K562 (cell line): ENCODE measurements around the gene HAUS6. TPM values are rescaled to one million over a fixed set of nuclear protein-coding genes. Genes with fewer than 3 reads are reported as not detected.
A peak's percentile ranks its signal among the peaks of the same experiment; 100 is the strongest.

Experiments
- EHMT2 ChIP-seq: fragments of 450-650 bp; IDR thresholded peaks from 2 replicates; pipeline ENCODE4 v1.6.1; 2018; ENCODE audit warnings: antibody characterized with exemption
- HSF4 ChIP-seq: fragments of 250-450 bp; sonication (Bioruptor Pico); IDR thresholded peaks from 2 replicates; pipeline ENCODE4 v2.1.2; 2022; ENCODE audit warnings: mild to moderate bottlenecking, moderate library complexity, borderline replicate concordance
- KAT7 ChIP-seq: sonication (generic); formaldehyde crosslinking; IDR thresholded peaks from 2 replicates; pipeline ENCODE4 v1.8.0; 2022; ENCODE audit warnings: missing genetic modification reagents, mild to moderate bottlenecking, borderline replicate concordance
- NRF1 ChIP-seq, 2 experiments: fragments of 450-650 bp; IDR thresholded peaks in 1 of 2; conservative IDR thresholded peaks in 1 of 2; 2 replicates each; pipeline ENCODE4 v1.6.1; 2014; ENCODE audit warnings: mild to moderate bottlenecking in 2 of 2
- OTX1 ChIP-seq: fragments of 450-650 bp; formaldehyde crosslinking; IDR thresholded peaks from 2 replicates; pipeline ENCODE4 v1.4.0; 2022; ENCODE audit warnings: mild to moderate bottlenecking
- SNRNP70 ChIP-seq: fragments of 200-400 bp; formaldehyde crosslinking; optimal IDR thresholded peaks from 2 replicates; pipeline ENCODE3; 2017; ENCODE audit warnings: low read depth, low read length
- ZNF143 ChIP-seq: sonication (generic); formaldehyde crosslinking; IDR thresholded peaks from 2 replicates; pipeline ENCODE4 v1.9.0; 2022; ENCODE audit warnings: mild to moderate bottlenecking, missing genetic modification reagents
- ZNF445 ChIP-seq: fragments of 250-450 bp; sonication (Bioruptor Pico); IDR thresholded peaks from 2 replicates; pipeline ENCODE4 v1.4.0; 2020; ENCODE audit warnings: low read depth, mild to moderate bottlenecking, moderate library complexity
- ZNF717 ChIP-seq: fragments of 250-450 bp; sonication (Bioruptor Pico); IDR thresholded peaks from 2 replicates; pipeline ENCODE4 v1.5.0; 2021
- polyA plus RNA-seq, 8 experiments: library from polyadenylated mRNA; depleted of rRNA in 4 of 8; stranded (reverse) in 5 of 8; unstranded in 3 of 8; fragments of >200 nt; fragmentation: Nextera tagmentation in 2 of 8; fragmentation: Illumina TruSeq in 1 of 8; extraction: Ambion mirVana in 2 of 8; extraction: Trizol in 1 of 8; gene quantifications; 2 replicates each; pipeline versions ENCODE4 v1.2.1 to v1.2.3, GENCODE V29; 2011 to 2014; ENCODE audit warnings: inconsistent platforms in 1 of 8, missing spikeins in 1 of 8
- total RNA-seq, 7 experiments: library from RNA; depleted of rRNA in 6 of 7; stranded (reverse); fragments of >200 nt in 6 of 7; fragmentation: Illumina TruSeq in 2 of 7; extraction: Trizol in 2 of 7; gene quantifications; 2 replicates each; pipeline versions ENCODE4 v1.2.1 to v1.2.3, GENCODE V29; 2011 to 2021; ENCODE audit warnings: low replicate concordance in 1 of 7
- TF ChIP-seq, protein P1 (sequence below): fragments of 450-650 bp; IDR thresholded peaks from 2 replicates; pipeline ENCODE4 v1.6.1; 2016; ENCODE audit warnings: borderline replicate concordance
- TF ChIP-seq, protein P2 (sequence below): fragments of 450-650 bp; IDR thresholded peaks from 2 replicates; pipeline ENCODE4 v1.7.1; 2018; ENCODE audit warnings: mild to moderate bottlenecking, low read depth; ENCODE audit not compliant: partially characterized antibody
- TF ChIP-seq, protein P3 (sequence below): fragments of 450-650 bp; IDR thresholded peaks from 2 replicates; pipeline ENCODE4 v1.6.1; 2016; ENCODE audit warnings: mild to moderate bottlenecking
- TF ChIP-seq, protein P4 (sequence below): sonication (generic); formaldehyde crosslinking; IDR thresholded peaks from 2 replicates; pipeline ENCODE4 v1.4.0; 2020; ENCODE audit warnings: mild to moderate bottlenecking, missing genetic modification reagents
- TF ChIP-seq, protein P5 (sequence below): sonication (generic); formaldehyde crosslinking; IDR thresholded peaks from 2 replicates; pipeline ENCODE4 v1.8.0; 2022; ENCODE audit warnings: mild to moderate bottlenecking, missing genetic modification reagents, borderline replicate concordance

HAUS6 gene
- total and polyA plus RNA-seq, 9 of the 15 experiments (the other 6 are each of a cell fraction or from before 2014, with no cell fraction given): 10.2 to 31.7 (median 23.1) TPM

DNA sequence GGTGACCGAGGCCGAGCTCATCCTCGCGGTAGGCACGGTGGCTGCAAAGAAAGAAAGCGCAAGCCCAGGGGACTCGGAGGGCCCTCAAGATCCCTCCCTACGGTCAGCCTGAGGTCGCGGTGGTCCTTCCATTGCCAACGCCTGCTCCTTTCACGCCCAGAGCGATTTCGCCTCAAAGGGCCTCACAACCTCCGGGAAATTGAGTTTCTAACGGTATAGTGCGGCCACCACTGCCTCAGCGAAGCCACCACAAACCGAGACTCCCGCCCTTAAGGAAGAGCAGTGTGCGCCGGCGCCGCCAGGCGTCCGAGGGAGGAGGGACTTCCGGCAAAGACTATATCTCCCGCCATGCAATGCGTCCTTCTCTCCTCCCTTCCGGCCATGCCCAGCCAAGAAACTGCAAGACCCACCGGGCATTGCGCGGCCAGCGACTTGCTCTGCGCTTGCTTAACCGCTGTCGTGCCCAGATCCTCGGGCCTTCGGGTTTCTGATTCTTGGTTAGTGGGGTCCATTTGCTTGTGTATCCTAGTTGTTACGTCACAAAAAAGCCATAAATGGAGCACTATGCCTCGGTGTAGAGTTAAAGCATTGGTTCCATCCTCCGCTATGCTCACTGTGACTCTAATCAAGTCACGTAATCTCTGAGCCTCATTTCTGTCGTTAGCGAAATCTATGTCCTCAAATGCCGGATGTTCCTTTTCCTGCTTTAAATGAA is at the start of gene HAUS6 (continued):
- TF ChIP-seq ZNF445 (CRISPR knock-in tag) (no peak), ZNF143 (CRISPR knock-in tag) (peak; percentile 90), NRF1 (conservative IDR thresholded peaks at IDR 0.05 in 1 of 2, IDR thresholded peaks at IDR 0.05 in 1 of 2) (peak; percentile 90 to 92), EHMT2 (no peak), SNRNP70 (no peak), ZNF717 (CRISPR knock-in tag) (no peak), HSF4 (no peak), OTX1 (CRISPR knock-in tag) (no peak), KAT7 (0 out of 2 replicates have a peak, but pooled peaks have one; percentile 39)
- TF ChIP-seq, protein P1, sequence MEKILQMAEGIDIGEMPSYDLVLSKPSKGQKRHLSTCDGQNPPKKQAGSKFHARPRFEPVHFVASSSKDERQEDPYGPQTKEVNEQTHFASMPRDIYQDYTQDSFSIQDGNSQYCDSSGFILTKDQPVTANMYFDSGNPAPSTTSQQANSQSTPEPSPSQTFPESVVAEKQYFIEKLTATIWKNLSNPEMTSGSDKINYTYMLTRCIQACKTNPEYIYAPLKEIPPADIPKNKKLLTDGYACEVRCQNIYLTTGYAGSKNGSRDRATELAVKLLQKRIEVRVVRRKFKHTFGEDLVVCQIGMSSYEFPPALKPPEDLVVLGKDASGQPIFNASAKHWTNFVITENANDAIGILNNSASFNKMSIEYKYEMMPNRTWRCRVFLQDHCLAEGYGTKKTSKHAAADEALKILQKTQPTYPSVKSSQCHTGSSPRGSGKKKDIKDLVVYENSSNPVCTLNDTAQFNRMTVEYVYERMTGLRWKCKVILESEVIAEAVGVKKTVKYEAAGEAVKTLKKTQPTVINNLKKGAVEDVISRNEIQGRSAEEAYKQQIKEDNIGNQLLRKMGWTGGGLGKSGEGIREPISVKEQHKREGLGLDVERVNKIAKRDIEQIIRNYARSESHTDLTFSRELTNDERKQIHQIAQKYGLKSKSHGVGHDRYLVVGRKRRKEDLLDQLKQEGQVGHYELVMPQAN: 0 out of 2 replicates have a peak, but pooled peaks have one; percentile 24
- TF ChIP-seq, protein P2, sequence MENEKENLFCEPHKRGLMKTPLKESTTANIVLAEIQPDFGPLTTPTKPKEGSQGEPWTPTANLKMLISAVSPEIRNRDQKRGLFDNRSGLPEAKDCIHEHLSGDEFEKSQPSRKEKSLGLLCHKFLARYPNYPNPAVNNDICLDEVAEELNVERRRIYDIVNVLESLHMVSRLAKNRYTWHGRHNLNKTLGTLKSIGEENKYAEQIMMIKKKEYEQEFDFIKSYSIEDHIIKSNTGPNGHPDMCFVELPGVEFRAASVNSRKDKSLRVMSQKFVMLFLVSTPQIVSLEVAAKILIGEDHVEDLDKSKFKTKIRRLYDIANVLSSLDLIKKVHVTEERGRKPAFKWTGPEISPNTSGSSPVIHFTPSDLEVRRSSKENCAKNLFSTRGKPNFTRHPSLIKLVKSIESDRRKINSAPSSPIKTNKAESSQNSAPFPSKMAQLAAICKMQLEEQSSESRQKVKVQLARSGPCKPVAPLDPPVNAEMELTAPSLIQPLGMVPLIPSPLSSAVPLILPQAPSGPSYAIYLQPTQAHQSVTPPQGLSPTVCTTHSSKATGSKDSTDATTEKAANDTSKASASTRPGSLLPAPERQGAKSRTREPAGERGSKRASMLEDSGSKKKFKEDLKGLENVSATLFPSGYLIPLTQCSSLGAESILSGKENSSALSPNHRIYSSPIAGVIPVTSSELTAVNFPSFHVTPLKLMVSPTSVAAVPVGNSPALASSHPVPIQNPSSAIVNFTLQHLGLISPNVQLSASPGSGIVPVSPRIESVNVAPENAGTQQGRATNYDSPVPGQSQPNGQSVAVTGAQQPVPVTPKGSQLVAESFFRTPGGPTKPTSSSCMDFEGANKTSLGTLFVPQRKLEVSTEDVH: peak; percentile 27
- TF ChIP-seq, protein P3, sequence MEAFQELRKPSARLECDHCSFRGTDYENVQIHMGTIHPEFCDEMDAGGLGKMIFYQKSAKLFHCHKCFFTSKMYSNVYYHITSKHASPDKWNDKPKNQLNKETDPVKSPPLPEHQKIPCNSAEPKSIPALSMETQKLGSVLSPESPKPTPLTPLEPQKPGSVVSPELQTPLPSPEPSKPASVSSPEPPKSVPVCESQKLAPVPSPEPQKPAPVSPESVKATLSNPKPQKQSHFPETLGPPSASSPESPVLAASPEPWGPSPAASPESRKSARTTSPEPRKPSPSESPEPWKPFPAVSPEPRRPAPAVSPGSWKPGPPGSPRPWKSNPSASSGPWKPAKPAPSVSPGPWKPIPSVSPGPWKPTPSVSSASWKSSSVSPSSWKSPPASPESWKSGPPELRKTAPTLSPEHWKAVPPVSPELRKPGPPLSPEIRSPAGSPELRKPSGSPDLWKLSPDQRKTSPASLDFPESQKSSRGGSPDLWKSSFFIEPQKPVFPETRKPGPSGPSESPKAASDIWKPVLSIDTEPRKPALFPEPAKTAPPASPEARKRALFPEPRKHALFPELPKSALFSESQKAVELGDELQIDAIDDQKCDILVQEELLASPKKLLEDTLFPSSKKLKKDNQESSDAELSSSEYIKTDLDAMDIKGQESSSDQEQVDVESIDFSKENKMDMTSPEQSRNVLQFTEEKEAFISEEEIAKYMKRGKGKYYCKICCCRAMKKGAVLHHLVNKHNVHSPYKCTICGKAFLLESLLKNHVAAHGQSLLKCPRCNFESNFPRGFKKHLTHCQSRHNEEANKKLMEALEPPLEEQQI: no peak
- TF ChIP-seq, protein P4, sequence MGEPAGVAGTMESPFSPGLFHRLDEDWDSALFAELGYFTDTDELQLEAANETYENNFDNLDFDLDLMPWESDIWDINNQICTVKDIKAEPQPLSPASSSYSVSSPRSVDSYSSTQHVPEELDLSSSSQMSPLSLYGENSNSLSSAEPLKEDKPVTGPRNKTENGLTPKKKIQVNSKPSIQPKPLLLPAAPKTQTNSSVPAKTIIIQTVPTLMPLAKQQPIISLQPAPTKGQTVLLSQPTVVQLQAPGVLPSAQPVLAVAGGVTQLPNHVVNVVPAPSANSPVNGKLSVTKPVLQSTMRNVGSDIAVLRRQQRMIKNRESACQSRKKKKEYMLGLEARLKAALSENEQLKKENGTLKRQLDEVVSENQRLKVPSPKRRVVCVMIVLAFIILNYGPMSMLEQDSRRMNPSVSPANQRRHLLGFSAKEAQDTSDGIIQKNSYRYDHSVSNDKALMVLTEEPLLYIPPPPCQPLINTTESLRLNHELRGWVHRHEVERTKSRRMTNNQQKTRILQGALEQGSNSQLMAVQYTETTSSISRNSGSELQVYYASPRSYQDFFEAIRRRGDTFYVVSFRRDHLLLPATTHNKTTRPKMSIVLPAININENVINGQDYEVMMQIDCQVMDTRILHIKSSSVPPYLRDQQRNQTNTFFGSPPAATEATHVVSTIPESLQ: 0 out of 2 replicates have a peak, but pooled peaks have one; percentile 65
- TF ChIP-seq, protein P5, sequence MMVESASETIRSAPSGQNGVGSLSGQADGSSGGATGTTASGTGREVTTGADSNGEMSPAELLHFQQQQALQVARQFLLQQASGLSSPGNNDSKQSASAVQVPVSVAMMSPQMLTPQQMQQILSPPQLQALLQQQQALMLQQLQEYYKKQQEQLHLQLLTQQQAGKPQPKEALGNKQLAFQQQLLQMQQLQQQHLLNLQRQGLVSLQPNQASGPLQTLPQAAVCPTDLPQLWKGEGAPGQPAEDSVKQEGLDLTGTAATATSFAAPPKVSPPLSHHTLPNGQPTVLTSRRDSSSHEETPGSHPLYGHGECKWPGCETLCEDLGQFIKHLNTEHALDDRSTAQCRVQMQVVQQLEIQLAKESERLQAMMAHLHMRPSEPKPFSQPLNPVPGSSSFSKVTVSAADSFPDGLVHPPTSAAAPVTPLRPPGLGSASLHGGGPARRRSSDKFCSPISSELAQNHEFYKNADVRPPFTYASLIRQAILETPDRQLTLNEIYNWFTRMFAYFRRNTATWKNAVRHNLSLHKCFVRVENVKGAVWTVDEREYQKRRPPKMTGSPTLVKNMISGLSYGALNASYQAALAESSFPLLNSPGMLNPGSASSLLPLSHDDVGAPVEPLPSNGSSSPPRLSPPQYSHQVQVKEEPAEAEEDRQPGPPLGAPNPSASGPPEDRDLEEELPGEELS (CRISPR knock-in tag): no peak
